Caco-2 (cell line): ENCODE results near the gene SRGAP1. TPM values are rescaled to one million over a fixed set of nuclear protein-coding genes. Genes with fewer than 3 reads are reported as not detected.

Source experiments
- BruUV-seq: library from RNA; stranded (reverse); fragments of 400-500 nt; replicated peaks from 2 replicates; lab custom pipeline; 2021; lab: Mats Ljungman, UMichigan
- CTCF ChIA-PET: fragments of 300-600 bp; sonication (Branson Sonifier 250); formaldehyde crosslinking; loops from one replicate; lab custom pipeline; 2022; ENCODE audit warnings: antibody characterized with exemption; lab: Charles Lee
- POLR2A ChIA-PET: fragments of 300-600 bp; sonication (Branson Sonifier 250); formaldehyde crosslinking; loops from one replicate; lab custom pipeline; 2022; ENCODE audit warnings: antibody characterized with exemption; lab: Charles Lee
- DNase-seq, 2 experiments: peaks; one replicate each; pipeline versions ENCODE4 v3.0.0 to v3.0.0-alpha.2; 2020 to 2022
- H3K27me3 ChIP-seq: replicated peaks from 2 replicates; pipeline ENCODE4 v1.6.0; 2011; ENCODE audit warnings: low read length; ENCODE audit not compliant: control insufficient read depth, insufficient read depth
- H3K36me3 ChIP-seq: 2 replicates; pipeline ENCODE4 v1.5.1; 2011; ENCODE audit warnings: low read length; ENCODE audit not compliant: control insufficient read depth, insufficient read depth
- H3K4me1 ChIP-seq: fragments of 250-450 bp; sonication (Bioruptor Pico); 2 replicates; pipeline ENCODE4 v1.5.1; 2020; ENCODE audit warnings: mild to moderate bottlenecking
- H3K4me3 ChIP-seq: 2 replicates; pipeline ENCODE4 v1.5.1; 2011; ENCODE audit warnings: low read depth, mild to moderate bottlenecking, control low read depth, low read length
- H3K9me3 ChIP-seq: fragments of 250-450 bp; sonication (Bioruptor Pico); 2 replicates; pipeline ENCODE4 v1.5.1; 2020; ENCODE audit warnings: mild to moderate bottlenecking, moderate library complexity
- H3K27ac Mint-ChIP-seq: one replicate; pipeline ENCODE4 v1.8.0; 2022; ENCODE audit warnings: mixed read lengths; ENCODE audit not compliant: unreplicated experiment
- H3K27me3 Mint-ChIP-seq: one replicate; pipeline ENCODE4 v1.8.0; 2022; ENCODE audit warnings: mixed read lengths; ENCODE audit not compliant: insufficient read depth, unreplicated experiment
- H3K36me3 Mint-ChIP-seq: one replicate; pipeline ENCODE4 v1.8.0; 2022; ENCODE audit warnings: mild to moderate bottlenecking, mixed read lengths; ENCODE audit not compliant: insufficient read depth, unreplicated experiment
- H3K4me1 Mint-ChIP-seq: one replicate; pipeline ENCODE4 v1.8.0; 2022; ENCODE audit warnings: low read depth, mixed read lengths; ENCODE audit not compliant: unreplicated experiment
- H3K4me3 Mint-ChIP-seq: one replicate; pipeline ENCODE4 v1.8.0; 2022; ENCODE audit warnings: mild to moderate bottlenecking, moderate library complexity, mixed read lengths; ENCODE audit not compliant: unreplicated experiment
- H3K9me3 Mint-ChIP-seq: one replicate; pipeline ENCODE4 v1.8.0; 2022; ENCODE audit warnings: mixed read lengths; ENCODE audit not compliant: unreplicated experiment
- intact Hi-C: fragments of 100-400 bp; cut with micrococcal nuclease; formaldehyde crosslinking; loops from one replicate; pipeline ENCODE4 v1.10.0; 2022; ENCODE audit not compliant: unreplicated experiment
- total RNA-seq: library from RNA; stranded (reverse); gene quantifications from 2 replicates; pipeline ENCODE4 v1.2.3, GENCODE V29; 2022
- TF ChIP-seq, protein P1 (sequence below), 2 experiments: fragments of 200-600 bp in 1 of 2; IDR thresholded peaks; 1 replicate in 1 of 2; 2 replicates in 1 of 2; pipeline versions ENCODE4 v1.5.1 to v1.8.0; 2011 to 2022; ENCODE audit warnings: antibody characterized with exemption in 1 of 2, control low read depth in 1 of 2, inconsistent platforms in 1 of 2, low read depth in 1 of 2, low read length in 1 of 2, mild to moderate bottlenecking in 1 of 2, moderate library complexity in 1 of 2; ENCODE audit not compliant: insufficient read depth in 1 of 2, severe bottlenecking in 1 of 2, unreplicated experiment in 1 of 2

SRGAP1 gene
- total RNA-seq, 1 experiment from 2014 or later = 22.1 TPM

DNA sequence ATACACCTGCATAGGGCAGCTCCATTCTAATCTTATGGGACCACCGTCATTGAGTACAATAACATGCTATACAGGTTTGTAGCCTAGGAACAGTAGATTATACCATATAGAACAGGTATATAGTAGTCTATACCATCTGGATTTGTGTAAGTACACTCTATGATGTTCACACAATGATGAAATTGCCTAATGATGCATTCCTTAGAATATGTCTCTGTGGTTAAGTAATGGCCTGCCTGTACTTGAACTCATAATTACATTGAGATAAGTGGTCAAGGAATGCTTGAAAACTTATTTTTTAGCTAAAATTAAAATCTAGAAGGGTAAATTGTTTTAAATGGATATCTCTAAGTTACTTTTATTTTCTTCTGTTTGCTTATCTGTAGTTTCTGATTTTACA is 152.7 kb downstream of the SRGAP1 start:
- Mint-ChIP-seq H3K4me3 (no peak overlapping the region), H3K36me3 (peaks cover 14% of the 10 kb centered on the region), H3K4me1 (peaks cover 28% of the 10 kb centered on the region), H3K27ac (no peak overlapping the region), H3K27me3 (no peaks in the 10 kb centered on the region), H3K9me3 (no peaks in the 10 kb centered on the region)
- TF ChIP-seq, protein P1, sequence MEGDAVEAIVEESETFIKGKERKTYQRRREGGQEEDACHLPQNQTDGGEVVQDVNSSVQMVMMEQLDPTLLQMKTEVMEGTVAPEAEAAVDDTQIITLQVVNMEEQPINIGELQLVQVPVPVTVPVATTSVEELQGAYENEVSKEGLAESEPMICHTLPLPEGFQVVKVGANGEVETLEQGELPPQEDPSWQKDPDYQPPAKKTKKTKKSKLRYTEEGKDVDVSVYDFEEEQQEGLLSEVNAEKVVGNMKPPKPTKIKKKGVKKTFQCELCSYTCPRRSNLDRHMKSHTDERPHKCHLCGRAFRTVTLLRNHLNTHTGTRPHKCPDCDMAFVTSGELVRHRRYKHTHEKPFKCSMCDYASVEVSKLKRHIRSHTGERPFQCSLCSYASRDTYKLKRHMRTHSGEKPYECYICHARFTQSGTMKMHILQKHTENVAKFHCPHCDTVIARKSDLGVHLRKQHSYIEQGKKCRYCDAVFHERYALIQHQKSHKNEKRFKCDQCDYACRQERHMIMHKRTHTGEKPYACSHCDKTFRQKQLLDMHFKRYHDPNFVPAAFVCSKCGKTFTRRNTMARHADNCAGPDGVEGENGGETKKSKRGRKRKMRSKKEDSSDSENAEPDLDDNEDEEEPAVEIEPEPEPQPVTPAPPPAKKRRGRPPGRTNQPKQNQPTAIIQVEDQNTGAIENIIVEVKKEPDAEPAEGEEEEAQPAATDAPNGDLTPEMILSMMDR (IDR thresholded peaks at IDR 0.05; ENCODE audit: insufficient read depth in 1 of 2, low read depth in 1 of 2, low read length in 1 of 2, severe bottlenecking in 1 of 2, unreplicated experiment in 1 of 2) = no peak
- no peak for DNase-seq
- Histone ChIP-seq H3K4me3 (no peak overlapping the region), H3K4me1 (peaks cover 5% of the 10 kb centered on the region), H3K9me3 (no peaks in the 10 kb centered on the region), H3K36me3 (no peaks in the 10 kb centered on the region), H3K27me3 (no peaks in the 10 kb centered on the region)
- no TSS peak for BruUV-seq
- CTCF ChIA-PET = no interaction called here
- intact Hi-C loops = no loop called here
- POLR2A ChIA-PET = no interaction called here

DNA sequence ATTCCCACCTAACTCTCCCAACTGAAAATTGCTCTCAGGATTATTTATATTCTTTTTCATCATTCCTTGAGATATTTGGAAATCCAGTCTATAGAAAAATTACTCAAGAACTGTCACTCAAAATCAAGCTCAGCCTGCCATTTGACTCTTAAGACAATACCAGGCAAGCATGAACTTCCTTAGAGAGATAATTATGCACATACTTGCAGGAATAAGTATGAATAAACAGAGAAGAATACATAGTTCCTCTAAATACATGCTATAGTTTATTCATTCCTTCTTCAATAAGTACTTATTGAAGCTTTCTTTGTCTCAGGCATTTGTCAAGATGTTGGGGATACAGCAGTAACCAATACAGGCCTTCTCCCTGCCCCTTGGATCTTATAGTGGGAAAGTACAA is 154.1 kb downstream of the SRGAP1 start:
- intact Hi-C loops = no loop called here
- CTCF ChIA-PET = no interaction called here
- DNase-seq = no peak
- no peak overlapping the region for H3K4me3 ChIP-seq
- H3K36me3 ChIP-seq = no peaks in the 10 kb centered on the region
- POLR2A ChIA-PET = no interaction called here
- peaks cover 13% of the 10 kb centered on the region for H3K9me3 Mint-ChIP-seq
- H3K4me1 Mint-ChIP-seq = peaks cover 16% of the 10 kb centered on the region
- H3K9me3 ChIP-seq = no peaks in the 10 kb centered on the region
- TF ChIP-seq, protein P1 (IDR thresholded peaks at IDR 0.05; ENCODE audit: insufficient read depth in 1 of 2, low read depth in 1 of 2, low read length in 1 of 2, severe bottlenecking in 1 of 2, unreplicated experiment in 1 of 2) = no peak
- no peaks in the 10 kb centered on the region for H3K27me3 Mint-ChIP-seq
- H3K36me3 Mint-ChIP-seq = peaks cover 14% of the 10 kb centered on the region
- no TSS peak for BruUV-seq
- H3K27ac Mint-ChIP-seq = peak overlapping the region; percentile 7
- H3K27me3 ChIP-seq = no peaks in the 10 kb centered on the region
- H3K4me1 ChIP-seq = no peaks in the 10 kb centered on the region; the same call in 1 of the 2 replicates
- no peak overlapping the region for H3K4me3 Mint-ChIP-seq

DNA sequence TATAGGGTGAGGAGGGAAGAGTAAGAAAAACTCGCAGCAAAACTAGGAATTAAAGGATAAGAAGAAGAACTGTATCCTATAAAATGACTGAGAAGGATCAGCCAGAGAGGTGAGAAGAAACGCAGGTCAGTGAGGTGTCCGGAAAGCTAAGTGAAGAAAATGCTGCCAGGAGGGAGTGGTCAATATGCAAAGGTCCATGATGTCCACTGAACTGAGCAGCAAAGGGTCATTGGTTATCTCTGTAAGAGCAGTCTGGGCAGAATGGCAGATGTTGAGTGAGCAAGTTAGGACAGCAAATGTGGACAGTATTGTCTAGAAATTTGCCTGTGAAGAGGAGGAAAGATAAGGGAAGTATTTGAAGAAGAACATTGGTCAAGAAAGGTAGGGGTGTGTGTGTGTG is 155.4 kb downstream of the SRGAP1 start:
- Histone ChIP-seq H3K4me1 (no peaks in the 10 kb centered on the region; the same call in 1 of the 2 replicates), H3K27me3 (no peaks in the 10 kb centered on the region), H3K9me3 (no peaks in the 10 kb centered on the region), H3K36me3 (no peaks in the 10 kb centered on the region), H3K4me3 (no peak overlapping the region)
- no peak overlapping the region for H3K4me3 Mint-ChIP-seq
- H3K4me1 Mint-ChIP-seq = peaks cover 16% of the 10 kb centered on the region
- DNase-seq = no peak
- peaks cover 14% of the 10 kb centered on the region for H3K9me3 Mint-ChIP-seq
- no peak overlapping the region for H3K27ac Mint-ChIP-seq
- intact Hi-C loops = loop anchor here (10.0 kb wide), 1 partner anchor 155 kb away; the partner anchor contains the start of gene SRGAP1
- POLR2A ChIA-PET = no interaction called here
- H3K36me3 Mint-ChIP-seq = peaks cover 14% of the 10 kb centered on the region
- TF ChIP-seq, protein P1 (IDR thresholded peaks at IDR 0.05; ENCODE audit: insufficient read depth in 1 of 2, low read depth in 1 of 2, low read length in 1 of 2, severe bottlenecking in 1 of 2, unreplicated experiment in 1 of 2) = no peak
- CTCF ChIA-PET = no interaction called here
- H3K27me3 Mint-ChIP-seq = no peaks in the 10 kb centered on the region
- no TSS peak for BruUV-seq
